Brain microvascular endothelial cell (primary cell): ENCODE data around the gene BCAT1.

Experiments
- DNase-seq: peaks from one replicate; pipeline ENCODE4 v3.0.0-alpha.2; 2020
- H3K27ac ChIP-seq: fragments of 250-450 bp; sonication (Bioruptor Pico); 2 replicates; pipeline ENCODE4 v1.5.1; 2020; ENCODE audit warnings: mild to moderate bottlenecking, moderate library complexity
- H3K27me3 ChIP-seq: fragments of 250-450 bp; sonication (Bioruptor Pico); replicated peaks from 2 replicates; pipeline ENCODE4 v1.5.1; 2020; ENCODE audit warnings: mild to moderate bottlenecking
- H3K36me3 ChIP-seq: fragments of 250-450 bp; sonication (Bioruptor Pico); replicated peaks from 2 replicates; pipeline ENCODE4 v1.5.1; 2020; ENCODE audit warnings: mild to moderate bottlenecking
- H3K4me3 ChIP-seq: 2 replicates; pipeline ENCODE4 v1.5.1; 2011; ENCODE audit warnings: low read depth, mild to moderate bottlenecking, control low read depth, low read length, moderate library complexity
- in situ Hi-C: cut with HindIII; loops from 2 replicates; pipeline ENCODE4 v1.10.0; 2017; ENCODE audit warnings: low sequenced_read_pairs, low pct_ligation_motif_present
- TF ChIP-seq, protein P1 (sequence below): IDR thresholded peaks from 2 replicates; pipeline ENCODE4 v1.5.1; 2011; ENCODE audit warnings: low read depth, mild to moderate bottlenecking, moderate library complexity, low read length, control low read depth, inconsistent platforms; ENCODE audit errors: missing control alignments

Gene BCAT1

DNA sequence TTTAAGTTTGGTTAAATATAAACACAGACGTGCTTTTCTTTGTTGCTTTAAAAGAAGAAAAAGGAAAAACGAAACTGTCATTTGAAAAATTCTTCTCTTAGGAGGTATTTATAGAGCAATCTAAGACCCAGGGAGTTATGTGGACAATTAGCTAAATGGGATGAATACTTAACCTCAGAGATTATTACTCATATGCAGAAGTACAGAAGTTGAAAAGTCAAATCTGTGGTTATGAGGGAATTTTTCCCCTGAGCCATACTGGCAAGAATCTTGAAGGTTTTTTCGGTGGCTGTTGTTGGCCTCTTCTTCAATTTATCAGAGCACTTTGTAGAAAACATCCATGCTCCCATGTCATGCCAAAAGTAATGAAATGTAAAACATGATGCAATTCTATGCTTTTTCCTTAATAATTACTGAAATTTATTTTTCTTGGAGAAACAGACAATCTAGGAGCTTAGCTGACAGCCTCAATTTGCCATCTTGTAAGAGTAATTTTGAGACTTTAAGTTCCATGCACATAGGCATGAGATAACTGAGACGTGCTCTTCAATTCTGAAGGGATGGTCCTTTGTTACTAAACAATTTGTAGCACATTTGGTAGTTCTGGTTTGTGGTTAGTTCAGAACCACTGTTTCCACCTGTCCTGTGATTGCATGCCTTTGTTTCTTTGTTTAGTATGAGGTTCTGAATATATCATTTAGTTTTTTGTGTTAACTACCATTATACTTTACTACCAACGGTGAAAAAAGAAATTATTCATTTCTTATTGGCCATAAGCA, 126.6 kb downstream of the BCAT1 start:
- Histone ChIP-seq H3K27me3 (no peaks in the 10 kb centered on the region), H3K36me3 (peaks cover 17% of the 10 kb centered on the region), H3K27ac (peak overlapping the region; percentile 78), H3K4me3 (peak overlapping the region; percentile 15)
- peak; percentile 51 for DNase-seq
- TF ChIP-seq, protein P1, sequence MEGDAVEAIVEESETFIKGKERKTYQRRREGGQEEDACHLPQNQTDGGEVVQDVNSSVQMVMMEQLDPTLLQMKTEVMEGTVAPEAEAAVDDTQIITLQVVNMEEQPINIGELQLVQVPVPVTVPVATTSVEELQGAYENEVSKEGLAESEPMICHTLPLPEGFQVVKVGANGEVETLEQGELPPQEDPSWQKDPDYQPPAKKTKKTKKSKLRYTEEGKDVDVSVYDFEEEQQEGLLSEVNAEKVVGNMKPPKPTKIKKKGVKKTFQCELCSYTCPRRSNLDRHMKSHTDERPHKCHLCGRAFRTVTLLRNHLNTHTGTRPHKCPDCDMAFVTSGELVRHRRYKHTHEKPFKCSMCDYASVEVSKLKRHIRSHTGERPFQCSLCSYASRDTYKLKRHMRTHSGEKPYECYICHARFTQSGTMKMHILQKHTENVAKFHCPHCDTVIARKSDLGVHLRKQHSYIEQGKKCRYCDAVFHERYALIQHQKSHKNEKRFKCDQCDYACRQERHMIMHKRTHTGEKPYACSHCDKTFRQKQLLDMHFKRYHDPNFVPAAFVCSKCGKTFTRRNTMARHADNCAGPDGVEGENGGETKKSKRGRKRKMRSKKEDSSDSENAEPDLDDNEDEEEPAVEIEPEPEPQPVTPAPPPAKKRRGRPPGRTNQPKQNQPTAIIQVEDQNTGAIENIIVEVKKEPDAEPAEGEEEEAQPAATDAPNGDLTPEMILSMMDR = no peak
- in situ Hi-C loops = no loop called here

DNA sequence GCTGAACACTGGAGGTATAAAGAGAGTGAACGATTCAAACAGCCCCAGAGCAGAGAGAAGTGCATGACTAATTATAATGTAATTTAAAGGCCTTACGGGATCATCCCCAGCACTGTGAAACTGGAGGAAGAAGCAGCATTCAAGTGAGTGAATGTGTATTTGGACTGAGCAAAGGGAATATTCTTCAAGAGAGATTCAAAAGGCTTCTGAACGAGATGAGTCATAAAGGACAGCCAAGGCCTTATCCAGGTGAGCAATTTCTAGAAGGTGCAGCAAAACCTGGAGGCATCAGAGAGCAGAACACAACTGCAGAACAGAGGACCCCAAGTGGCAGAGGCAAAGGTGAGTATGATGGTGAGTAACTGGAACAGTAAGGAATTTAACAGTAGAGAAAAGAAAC, 127.2 kb downstream of the BCAT1 start:
- TF ChIP-seq, protein P1 = no peak
- Histone ChIP-seq H3K36me3 (peaks cover 17% of the 10 kb centered on the region), H3K27ac (peak overlapping the region; percentile 78), H3K4me3 (peak overlapping the region; percentile 15), H3K27me3 (no peaks in the 10 kb centered on the region)
- in situ Hi-C loops = no loop called here
- DNase-seq = peak; percentile 66

DNA sequence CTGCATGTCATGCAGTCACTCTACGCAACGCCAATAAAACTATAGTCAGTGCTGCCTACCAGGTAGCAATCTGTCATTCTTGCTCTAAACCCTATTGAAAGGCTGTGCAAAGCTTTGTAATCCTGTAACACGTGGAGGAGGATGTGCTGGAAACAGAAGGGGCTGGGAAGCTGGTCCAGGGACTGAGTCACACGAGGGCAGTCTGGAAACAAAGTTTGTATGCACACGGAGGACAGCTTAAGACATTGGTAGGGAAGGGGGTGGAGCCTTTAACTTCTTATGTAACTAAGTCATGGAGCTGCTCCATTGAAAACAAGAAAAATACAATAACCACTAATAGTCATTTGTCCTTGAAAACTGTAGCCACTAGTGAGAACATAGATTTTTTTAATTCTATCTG, 128.0 kb downstream of the BCAT1 start:
- Histone ChIP-seq H3K4me3 (no peak overlapping the region), H3K36me3 (peaks cover 11% of the 10 kb centered on the region), H3K27me3 (no peaks in the 10 kb centered on the region), H3K27ac (peak overlapping the region; percentile 78)
- in situ Hi-C loops = no loop called here
- peak; percentile 72 for DNase-seq
- TF ChIP-seq, protein P1 = no peak

DNA sequence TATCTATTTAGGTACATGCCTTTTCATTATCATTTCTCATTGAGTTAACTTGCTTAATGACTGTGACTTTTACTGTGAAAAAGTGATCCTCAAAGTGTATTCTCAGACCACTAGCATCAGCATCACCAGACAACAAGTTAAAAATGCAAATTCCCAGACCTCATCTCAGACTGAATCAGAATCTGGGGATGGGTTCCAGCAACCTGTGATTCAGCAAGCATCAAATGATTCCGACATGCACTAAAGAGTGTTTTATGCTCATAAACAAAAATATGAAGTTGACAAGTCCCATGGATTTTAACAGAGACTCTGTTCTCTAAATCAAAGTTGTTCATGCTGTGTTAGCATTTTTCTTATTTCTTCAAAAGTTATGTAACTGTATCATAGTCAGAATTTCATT, 130.6 kb downstream of the BCAT1 start:
- in situ Hi-C loops = no loop called here
- H3K36me3 ChIP-seq = peaks cover 4% of the 10 kb centered on the region
- H3K4me3 ChIP-seq = no peak overlapping the region
- H3K27ac ChIP-seq = no peak overlapping the region
- H3K27me3 ChIP-seq = no peaks in the 10 kb centered on the region
- no peak for DNase-seq
- TF ChIP-seq, protein P1 = no peak

DNA sequence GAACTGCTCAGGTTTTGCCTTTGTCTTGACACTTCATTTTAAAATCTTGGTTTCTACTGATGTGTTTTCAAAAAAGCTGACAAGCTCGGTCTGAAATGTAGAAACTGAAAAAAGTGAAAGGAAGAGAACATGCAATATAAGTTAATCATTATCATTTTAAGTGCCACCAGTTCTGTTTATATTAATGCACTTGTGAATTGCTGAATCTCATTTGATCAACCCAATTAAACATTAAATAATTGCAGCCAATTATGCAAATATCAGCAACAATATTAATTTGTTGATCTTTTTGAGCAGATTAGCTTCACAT, 133.8 kb downstream of the BCAT1 start:
- Histone ChIP-seq H3K36me3 (no peaks in the 10 kb centered on the region), H3K27ac (no peak overlapping the region), H3K27me3 (no peaks in the 10 kb centered on the region), H3K4me3 (no peak overlapping the region)
- TF ChIP-seq, protein P1 = no peak
- no peak for DNase-seq
- in situ Hi-C loops = no loop called here

DNA sequence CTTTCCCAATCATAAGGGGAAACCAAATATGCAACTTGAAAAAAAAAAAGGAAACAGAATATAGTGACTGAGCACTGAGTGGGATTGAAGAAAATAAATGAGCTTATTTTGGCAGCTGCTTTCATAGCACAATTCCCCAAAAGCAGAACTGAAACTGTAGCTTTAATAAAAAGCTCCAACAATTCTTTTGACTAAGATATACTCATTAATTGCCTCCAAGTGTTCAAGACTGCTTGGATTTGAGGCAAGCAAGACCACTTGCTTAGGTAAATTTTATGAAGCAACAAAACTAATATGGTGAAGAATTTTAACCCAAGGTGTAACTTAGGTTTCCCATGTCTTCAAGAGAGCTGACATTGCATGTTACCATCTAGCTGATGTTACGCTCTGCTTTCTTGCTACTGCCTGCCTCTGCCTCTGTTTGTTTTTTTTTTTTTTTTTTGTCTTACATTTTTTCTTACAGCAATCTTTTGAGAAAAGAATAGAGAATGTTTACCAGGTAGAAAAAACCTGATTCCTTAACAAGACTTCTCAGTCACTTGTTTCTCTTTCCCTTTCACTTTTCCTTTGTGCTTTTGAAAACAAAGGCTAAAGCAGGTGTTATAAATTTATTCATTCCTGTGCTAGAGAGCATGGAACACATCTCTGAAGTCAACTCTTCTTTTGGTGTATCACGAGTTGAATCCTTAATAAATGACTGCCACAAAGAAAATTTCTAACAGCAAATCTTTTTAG, 134.4 kb downstream of the BCAT1 start:
- no peak for DNase-seq
- TF ChIP-seq, protein P1 = no peak
- in situ Hi-C loops = no loop called here
- H3K36me3 ChIP-seq = no peaks in the 10 kb centered on the region
- no peak overlapping the region for H3K4me3 ChIP-seq
- H3K27me3 ChIP-seq = no peaks in the 10 kb centered on the region
- no peak overlapping the region for H3K27ac ChIP-seq
